BE2C (cell line): Measurements from ENCODE around the gene GORASP2.

Experiments used
- DNase-seq: peaks from one replicate; pipeline ENCODE4 v3.0.0-alpha.2; 2020
- H3K27me3 ChIP-seq: fragments of 250-450 bp; sonication (Bioruptor Pico); 2 replicates; pipeline ENCODE4 v1.5.1; 2020; ENCODE audit warnings: mild to moderate bottlenecking
- H3K36me3 ChIP-seq: fragments of 250-450 bp; sonication (Bioruptor Pico); 2 replicates; pipeline ENCODE4 v1.5.1; 2020; ENCODE audit warnings: mild to moderate bottlenecking
- H3K4me1 ChIP-seq: fragments of 250-450 bp; sonication (Bioruptor Pico); 2 replicates; pipeline ENCODE4 v1.5.1; 2020
- H3K4me3 ChIP-seq: 2 replicates; pipeline ENCODE4 v1.5.1; 2011; ENCODE audit warnings: low read depth, low read length
- H3K9me3 ChIP-seq: fragments of 250-450 bp; sonication (Bioruptor Pico); 2 replicates; pipeline ENCODE4 v1.5.1; 2020
- CTCF ChIP-seq: IDR thresholded peaks from 2 replicates; pipeline ENCODE4 v1.5.1; 2012; ENCODE audit warnings: mild to moderate bottlenecking, low read depth, low read length

GORASP2 gene

GRCh38 chr2:170975127-170975942, 46.3 kb downstream of the GORASP2 start:
- no peak for DNase-seq
- TF ChIP-seq CTCF = no peak
- H3K4me1 ChIP-seq = no peaks in the 10 kb centered on the region
- H3K4me3 ChIP-seq = no peak overlapping the region
- H3K9me3 ChIP-seq = no peaks in the 10 kb centered on the region
- no peaks in the 10 kb centered on the region for H3K36me3 ChIP-seq
- no peaks in the 10 kb centered on the region for H3K27me3 ChIP-seq

- no peak overlapping the region for H3K4me3 ChIP-seq
- TF ChIP-seq CTCF = no peak
- no peaks in the 10 kb centered on the region for H3K27me3 ChIP-seq
- no peaks in the 10 kb centered on the region for H3K9me3 ChIP-seq
- no peak for DNase-seq
- no peaks in the 10 kb centered on the region for H3K36me3 ChIP-seq
- no peaks in the 10 kb centered on the region for H3K4me1 ChIP-seq
These were observed 46.9 kb downstream of the GORASP2 start for GRCh38 chr2:170975943-170976270.

GRCh38 chr2:170984079-170984478, 55.0 kb downstream of the GORASP2 start:
- Histone ChIP-seq H3K36me3 (no peaks in the 10 kb centered on the region), H3K27me3 (no peaks in the 10 kb centered on the region), H3K4me3 (no peak overlapping the region), H3K4me1 (no peaks in the 10 kb centered on the region), H3K9me3 (no peaks in the 10 kb centered on the region)
- TF ChIP-seq CTCF = no peak
- DNase-seq = no peak

GRCh38 chr2:170985407-170985806, 56.4 kb downstream of the GORASP2 start:
- no peak for DNase-seq
- no peaks in the 10 kb centered on the region for H3K9me3 ChIP-seq
- H3K27me3 ChIP-seq = no peaks in the 10 kb centered on the region
- no peak overlapping the region for H3K4me3 ChIP-seq
- TF ChIP-seq CTCF = no peak
- H3K36me3 ChIP-seq = no peaks in the 10 kb centered on the region
- H3K4me1 ChIP-seq = no peaks in the 10 kb centered on the region

GRCh38 chr2:170986566-170987258, 57.7 kb downstream of the GORASP2 start:
- TF ChIP-seq CTCF = no peak
- Histone ChIP-seq H3K4me1 (no peaks in the 10 kb centered on the region), H3K9me3 (no peaks in the 10 kb centered on the region), H3K27me3 (no peaks in the 10 kb centered on the region), H3K36me3 (no peaks in the 10 kb centered on the region), H3K4me3 (no peak overlapping the region)
- DNase-seq = no peak
